PFSK-1 (cell line): ENCODE data around the gene PGLYRP2.

Experiments used
- POLR2AphosphoS5 ChIP-seq: IDR thresholded peaks from 2 replicates; pipeline ENCODE4 v1.6.1; 2012; ENCODE audit warnings: low read depth, mild to moderate bottlenecking, control low read depth, low read length, moderate library complexity
- SIN3A ChIP-seq: IDR thresholded peaks from 2 replicates; pipeline ENCODE4 v1.6.1; 2012; ENCODE audit warnings: mild to moderate bottlenecking, low read length, moderate library complexity, borderline replicate concordance; ENCODE audit not compliant: insufficient read depth
- TF ChIP-seq, protein P1 (sequence below), 2 experiments: IDR thresholded peaks; 2 replicates each; pipeline versions ENCODE4 v1.6.1 to v1.8.0; 2011 to 2012; ENCODE audit warnings: low read depth in 2 of 2, low read length in 2 of 2, control low read depth in 1 of 2, inconsistent platforms in 1 of 2, mild to moderate bottlenecking in 1 of 2, moderate library complexity in 1 of 2; ENCODE audit not compliant: insufficient read depth in 1 of 2

DNA sequence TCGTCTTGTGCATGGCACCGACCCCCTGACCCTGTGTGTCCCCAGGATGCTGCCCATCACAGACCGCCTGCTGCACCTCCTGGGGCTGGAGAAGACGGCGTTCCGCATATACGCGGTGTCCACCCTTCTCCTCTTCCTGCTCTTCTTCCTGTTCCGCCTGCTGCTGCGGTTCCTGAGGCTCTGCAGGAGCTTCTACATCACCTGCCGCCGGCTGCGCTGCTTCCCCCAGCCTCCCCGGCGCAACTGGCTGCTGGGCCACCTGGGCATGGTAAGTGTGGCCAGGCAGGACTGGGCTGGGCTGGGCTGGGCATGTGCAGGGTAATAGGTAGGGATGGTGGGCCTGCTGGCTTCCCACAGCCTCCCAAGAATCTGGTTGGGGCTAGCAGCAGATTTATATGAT lies 46.0 kb upstream of the PGLYRP2 start:
- TF ChIP-seq, protein P1, sequence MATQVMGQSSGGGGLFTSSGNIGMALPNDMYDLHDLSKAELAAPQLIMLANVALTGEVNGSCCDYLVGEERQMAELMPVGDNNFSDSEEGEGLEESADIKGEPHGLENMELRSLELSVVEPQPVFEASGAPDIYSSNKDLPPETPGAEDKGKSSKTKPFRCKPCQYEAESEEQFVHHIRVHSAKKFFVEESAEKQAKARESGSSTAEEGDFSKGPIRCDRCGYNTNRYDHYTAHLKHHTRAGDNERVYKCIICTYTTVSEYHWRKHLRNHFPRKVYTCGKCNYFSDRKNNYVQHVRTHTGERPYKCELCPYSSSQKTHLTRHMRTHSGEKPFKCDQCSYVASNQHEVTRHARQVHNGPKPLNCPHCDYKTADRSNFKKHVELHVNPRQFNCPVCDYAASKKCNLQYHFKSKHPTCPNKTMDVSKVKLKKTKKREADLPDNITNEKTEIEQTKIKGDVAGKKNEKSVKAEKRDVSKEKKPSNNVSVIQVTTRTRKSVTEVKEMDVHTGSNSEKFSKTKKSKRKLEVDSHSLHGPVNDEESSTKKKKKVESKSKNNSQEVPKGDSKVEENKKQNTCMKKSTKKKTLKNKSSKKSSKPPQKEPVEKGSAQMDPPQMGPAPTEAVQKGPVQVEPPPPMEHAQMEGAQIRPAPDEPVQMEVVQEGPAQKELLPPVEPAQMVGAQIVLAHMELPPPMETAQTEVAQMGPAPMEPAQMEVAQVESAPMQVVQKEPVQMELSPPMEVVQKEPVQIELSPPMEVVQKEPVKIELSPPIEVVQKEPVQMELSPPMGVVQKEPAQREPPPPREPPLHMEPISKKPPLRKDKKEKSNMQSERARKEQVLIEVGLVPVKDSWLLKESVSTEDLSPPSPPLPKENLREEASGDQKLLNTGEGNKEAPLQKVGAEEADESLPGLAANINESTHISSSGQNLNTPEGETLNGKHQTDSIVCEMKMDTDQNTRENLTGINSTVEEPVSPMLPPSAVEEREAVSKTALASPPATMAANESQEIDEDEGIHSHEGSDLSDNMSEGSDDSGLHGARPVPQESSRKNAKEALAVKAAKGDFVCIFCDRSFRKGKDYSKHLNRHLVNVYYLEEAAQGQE (IDR thresholded peaks at IDR 0.05; ENCODE audit: insufficient read depth in 1 of 2, low read depth in 2 of 2, low read length in 2 of 2): no peak
- TF ChIP-seq SIN3A (no peak), POLR2AphosphoS5 (no peak)
